MM.1S (cell line): Measurements from ENCODE around the gene TMEM51.

Source experiments
- CTCF ChIP-seq: fragments of 300-600 bp; sonication (generic); IDR thresholded peaks from 2 replicates; pipeline ENCODE4 v1.5.1; 2016; ENCODE audit warnings: antibody characterized with exemption, low read length, mixed read lengths
- EZH2 ChIP-seq: fragments of 300-600 bp; sonication (generic); optimal IDR thresholded peaks from 2 replicates; pipeline ENCODE3; 2017; ENCODE audit warnings: low read depth, mild to moderate bottlenecking, antibody characterized with exemption, low read length, mixed read lengths
- EZH2phosphoT487 ChIP-seq: fragments of 300-600 bp; sonication (generic); IDR thresholded peaks from 2 replicates; pipeline ENCODE4 v1.6.1; 2018; ENCODE audit warnings: antibody characterized with exemption, low read length

DNA sequence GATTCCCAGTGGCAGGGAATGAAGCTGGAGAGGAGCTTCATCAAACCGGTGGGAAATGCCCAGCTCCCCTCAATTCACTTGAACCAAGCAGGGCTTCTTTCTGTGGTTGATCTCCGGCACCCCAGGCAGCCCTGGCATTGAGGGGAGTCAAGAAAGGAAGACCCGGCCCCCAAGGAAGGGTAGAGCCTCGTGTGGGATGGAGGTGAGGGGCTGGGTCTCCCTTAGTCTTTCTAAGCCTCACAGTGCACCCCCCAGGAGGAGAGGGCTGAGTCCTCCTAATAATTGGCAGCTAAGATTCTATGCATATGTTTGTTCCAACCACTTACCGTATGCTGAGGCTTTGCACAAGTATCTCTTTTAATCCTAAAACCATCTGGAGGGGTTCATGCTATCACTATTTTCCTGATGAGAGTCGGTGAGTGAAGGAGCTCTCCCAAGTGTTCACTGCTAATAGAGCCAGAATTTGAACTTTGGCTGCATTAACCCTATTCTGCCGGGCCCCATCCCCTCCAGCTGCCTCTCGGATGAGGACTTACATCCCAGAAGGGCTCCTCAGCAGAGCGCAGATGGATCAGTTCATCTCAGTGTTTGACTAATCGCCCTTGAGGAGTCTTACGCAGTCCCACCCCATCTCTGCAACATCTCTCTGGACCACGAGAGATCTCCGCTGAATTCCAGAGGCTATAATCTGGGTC, 33.1 kb upstream of the TMEM51 start:
- TF ChIP-seq EZH2phosphoT487 (no peak), CTCF (no peak), EZH2 (no peak)
